H1 (cell line): ENCODE results near the gene NADK2. TPM values are rescaled to one million over a fixed set of nuclear protein-coding genes. Genes with fewer than 3 reads are reported as not detected.

Experiments
- CTCF ChIA-PET: fragments of 300-600 bp; sonication (Branson Sonifier 250); formaldehyde crosslinking; loops from one replicate; lab custom pipeline; 2021; ENCODE audit not compliant: partially characterized antibody; lab: Charles Lee
- POLR2A ChIA-PET: fragments of 300-600 bp; sonication (Branson Sonifier 250); formaldehyde crosslinking; loops from one replicate; lab custom pipeline; 2021; ENCODE audit warnings: inconsistent platforms; ENCODE audit not compliant: partially characterized antibody; lab: Charles Lee
- DNase-seq, 2 experiments: peaks; one replicate each; pipeline versions ENCODE4 v3.0.0 to v3.0.0-alpha.2; 2010 to 2022; ENCODE audit warnings: low spot score in 2 of 2, low read depth in 1 of 2, mixed read lengths in 1 of 2
- FAIRE-seq: peaks from 2 replicates; lab custom pipeline; 2011; peaks lifted over from hg19 to GRCh38; lab: Jason Lieb, UNC
- H2AFZ ChIP-seq: 2 replicates; pipeline ENCODE4 v1.8.1; 2012; ENCODE audit warnings: low read length, inconsistent platforms
- H2AK5ac ChIP-seq: 2 replicates; pipeline ENCODE4 v1.6.1; 2013; ENCODE audit warnings: low read depth, low read length
- H2BK120ac ChIP-seq: replicated peaks from 2 replicates; pipeline ENCODE3; 2013; ENCODE audit warnings: low read depth, low read length, inconsistent platforms
- H2BK12ac ChIP-seq: 2 replicates; pipeline ENCODE4 v1.6.1; 2013; ENCODE audit warnings: low read depth, low read length
- H2BK15ac ChIP-seq: 2 replicates; pipeline ENCODE4 v1.6.1; 2013; ENCODE audit warnings: low read length
- H2BK20ac ChIP-seq: 2 replicates; pipeline ENCODE4 v1.6.1; 2013; ENCODE audit warnings: low read length
- H2BK5ac ChIP-seq: 2 replicates; pipeline ENCODE4 v1.6.1; 2013; ENCODE audit warnings: low read depth, low read length
- H3K14ac ChIP-seq: 2 replicates; pipeline ENCODE4 v1.6.1; 2013; ENCODE audit warnings: inconsistent platforms; ENCODE audit not compliant: insufficient read length
- H3K18ac ChIP-seq: 2 replicates; pipeline ENCODE4 v1.6.1; 2013; ENCODE audit warnings: low read length; ENCODE audit errors: extremely low read depth
- H3K23ac ChIP-seq: 2 replicates; pipeline ENCODE4 v1.6.1; 2013; ENCODE audit warnings: inconsistent platforms; ENCODE audit not compliant: insufficient read length
- H3K23me2 ChIP-seq: 2 replicates; pipeline ENCODE4 v1.6.1; 2013; ENCODE audit warnings: low read depth, low read length
- H3K27ac ChIP-seq: 2 replicates; pipeline ENCODE4 v1.6.1; 2011; ENCODE audit warnings: low read depth, low read length, inconsistent platforms
- H3K27me3 ChIP-seq, 4 experiments: replicated peaks in 1 of 4; 1 replicate in 1 of 4; 2 replicates in 3 of 4; pipeline versions ENCODE4 v1.6.1 to v1.8.1; 2011 to 2013; ENCODE audit warnings: low read length in 3 of 4, mild to moderate bottlenecking in 3 of 4, inconsistent platforms in 2 of 4, mixed read lengths in 2 of 4, moderate library complexity in 1 of 4; ENCODE audit not compliant: control insufficient read depth in 3 of 4, insufficient read depth in 3 of 4; ENCODE audit errors: extremely low read depth in 1 of 4
- H3K36me3 ChIP-seq, 4 experiments: 2 replicates each; pipeline versions ENCODE4 v1.6.1 to v1.8.1; 2011 to 2013; ENCODE audit warnings: mild to moderate bottlenecking in 4 of 4, low read length in 3 of 4, moderate library complexity in 2 of 4, control low read depth in 1 of 4, inconsistent platforms in 1 of 4; ENCODE audit not compliant: insufficient read depth in 4 of 4, control insufficient read depth in 2 of 4
- H3K4ac ChIP-seq: replicated peaks from 2 replicates; pipeline ENCODE3; 2013; ENCODE audit warnings: low read length, low read depth, mixed read lengths, inconsistent platforms; ENCODE audit not compliant: insufficient read length
- H3K4me1 ChIP-seq, 4 experiments: replicated peaks in 1 of 4; 1 replicate in 1 of 4; 2 replicates in 3 of 4; pipeline versions ENCODE4 v1.6.1 to v1.8.1; 2011 to 2013; ENCODE audit warnings: low read length in 3 of 4, inconsistent platforms in 2 of 4, mixed read lengths in 1 of 4; ENCODE audit not compliant: insufficient read depth in 4 of 4, control insufficient read depth in 3 of 4
- H3K4me2 ChIP-seq, 2 experiments: 2 replicates each; pipeline versions ENCODE4 v1.6.1 to v1.8.1; 2011 to 2013; ENCODE audit warnings: low read depth in 2 of 2, low read length in 2 of 2, control low read depth in 1 of 2, inconsistent platforms in 1 of 2, mild to moderate bottlenecking in 1 of 2; ENCODE audit not compliant: insufficient read depth in 1 of 2
- H3K4me3 ChIP-seq, 4 experiments: fragments of 200-600, 300-600 bp in 1 of 4; sonication (generic), shearing (Covaris generic), sonication (Bioruptor Twin) in 1 of 4; 2 replicates each; pipeline versions ENCODE4 v1.5.1 to v1.8.1; 2011 to 2016; ENCODE audit warnings: low read length in 4 of 4, low read depth in 3 of 4, control low read depth in 2 of 4, inconsistent platforms in 2 of 4, mild to moderate bottlenecking in 2 of 4, mixed read lengths in 1 of 4, moderate library complexity in 1 of 4; ENCODE audit not compliant: insufficient read depth in 2 of 4; ENCODE audit errors: extremely low read depth in 1 of 4
- H3K56ac ChIP-seq: replicated peaks from 2 replicates; pipeline ENCODE3; 2013; ENCODE audit warnings: low read depth, mild to moderate bottlenecking, mixed read lengths, low read length, inconsistent platforms; ENCODE audit not compliant: insufficient read length
- H3K79me1 ChIP-seq: 2 replicates; pipeline ENCODE4 v1.6.1; 2013; ENCODE audit warnings: low read depth, low read length, control low read depth
- H3K79me2 ChIP-seq, 2 experiments: 2 replicates each; pipeline versions ENCODE4 v1.6.1 to v1.8.1; 2012 to 2013; ENCODE audit warnings: low read length in 2 of 2, mild to moderate bottlenecking in 2 of 2, inconsistent platforms in 1 of 2; ENCODE audit not compliant: insufficient read depth in 2 of 2, control insufficient read depth in 1 of 2
- H3K9ac ChIP-seq, 4 experiments: replicated peaks in 1 of 4; 1 replicate in 1 of 4; 2 replicates in 3 of 4; pipeline versions ENCODE4 v1.6.1 to v1.8.1; 2011 to 2013; ENCODE audit warnings: low read depth in 3 of 4, low read length in 3 of 4, control low read depth in 2 of 4, mild to moderate bottlenecking in 2 of 4, moderate library complexity in 2 of 4, inconsistent platforms in 1 of 4; ENCODE audit errors: extremely low read depth in 1 of 4
- H3K9me3 ChIP-seq, 2 experiments: 2 replicates each; pipeline versions ENCODE4 v1.6.1 to v1.8.1; 2012 to 2013; ENCODE audit warnings: mild to moderate bottlenecking in 2 of 2, moderate library complexity in 2 of 2, control low read depth in 1 of 2, inconsistent platforms in 1 of 2, low read depth in 1 of 2, low read length in 1 of 2, mixed read lengths in 1 of 2; ENCODE audit not compliant: insufficient read depth in 2 of 2
- H4K20me1 ChIP-seq, 2 experiments: replicated peaks in 1 of 2; 2 replicates each; pipeline versions ENCODE3 to v1.8.1; 2011 to 2013; ENCODE audit warnings: inconsistent platforms in 2 of 2, low read length in 2 of 2, mild to moderate bottlenecking in 1 of 2; ENCODE audit not compliant: insufficient read depth in 2 of 2, control insufficient read depth in 1 of 2
- H4K5ac ChIP-seq: 2 replicates; pipeline ENCODE4 v1.6.1; 2013; ENCODE audit warnings: low read length, low read depth, mixed read lengths, inconsistent platforms; ENCODE audit not compliant: insufficient read length
- H4K8ac ChIP-seq: 2 replicates; pipeline ENCODE4 v1.8.0; 2013; ENCODE audit warnings: mild to moderate bottlenecking, moderate library complexity, low read length, inconsistent platforms; ENCODE audit not compliant: insufficient read depth; ENCODE audit errors: extremely low read depth
- H4K91ac ChIP-seq: replicated peaks from 2 replicates; pipeline ENCODE3; 2013; ENCODE audit warnings: low read length, mixed read lengths, inconsistent platforms; ENCODE audit not compliant: insufficient read length
- BACH1 ChIP-seq: IDR thresholded peaks from 2 replicates; pipeline ENCODE4 v1.6.1; 2012; ENCODE audit warnings: low read length, improper control_type of control experiment
- BCL11A ChIP-seq, 2 experiments: IDR thresholded peaks; one replicate each; pipeline ENCODE4 v1.6.1; 2011; ENCODE audit warnings: low read depth in 2 of 2, low read length in 2 of 2, mild to moderate bottlenecking in 2 of 2
- CEBPB ChIP-seq: IDR thresholded peaks from 2 replicates; pipeline ENCODE4 v1.6.1; 2012; ENCODE audit warnings: low read depth, low read length
- CHD2 ChIP-seq: IDR thresholded peaks from 2 replicates; pipeline ENCODE4 v1.6.1; 2012; ENCODE audit warnings: low read length, improper control_type of control experiment
- CREB1 ChIP-seq: IDR thresholded peaks from 2 replicates; pipeline ENCODE4 v1.6.1; 2012; ENCODE audit warnings: inconsistent platforms
- EZH2 ChIP-seq: fragments of 200-600 bp; sonication (generic); IDR thresholded peaks from 2 replicates; pipeline ENCODE4 v1.7.1; 2012; ENCODE audit warnings: low read depth, mild to moderate bottlenecking, moderate library complexity, low read length, inconsistent platforms; ENCODE audit not compliant: severe bottlenecking
- GABPA ChIP-seq: IDR thresholded peaks from 2 replicates; pipeline ENCODE4 v1.6.1; 2011; ENCODE audit warnings: mild to moderate bottlenecking, low read length, moderate library complexity, borderline replicate concordance; ENCODE audit not compliant: insufficient read depth
- HDAC2 ChIP-seq, 2 experiments: fragments of 300-600 bp in 1 of 2; sonication (generic) in 1 of 2; IDR thresholded peaks; 2 replicates each; pipeline ENCODE4 v1.6.1; 2011 to 2012; ENCODE audit warnings: low read depth in 2 of 2, low read length in 2 of 2, mild to moderate bottlenecking in 2 of 2, moderate library complexity in 2 of 2, borderline replicate concordance in 1 of 2, inconsistent platforms in 1 of 2
- POLR2AphosphoS5 ChIP-seq: IDR thresholded peaks from 2 replicates; pipeline ENCODE4 v1.6.1; 2011; ENCODE audit warnings: low read depth, low read length
- RBBP5 ChIP-seq: IDR thresholded peaks from 2 replicates; pipeline ENCODE4 v1.7.1; 2012; ENCODE audit warnings: low read depth, mild to moderate bottlenecking, inconsistent platforms, low read length, moderate library complexity, borderline replicate concordance
- SAP30 ChIP-seq: fragments of 300-600 bp; sonication (generic); IDR thresholded peaks from 2 replicates; pipeline ENCODE4 v1.7.1; 2012; ENCODE audit warnings: low read length, moderate library complexity, mild to moderate bottlenecking, inconsistent platforms; ENCODE audit not compliant: insufficient read depth, insufficient replicate concordance
- SP2 ChIP-seq: IDR thresholded peaks from 2 replicates; pipeline ENCODE4 v1.6.1; 2012; ENCODE audit warnings: mild to moderate bottlenecking, low read length, inconsistent platforms
- SP4 ChIP-seq: IDR thresholded peaks from 2 replicates; pipeline ENCODE4 v1.6.1; 2012; ENCODE audit warnings: low read length, inconsistent platforms
- TCF12 ChIP-seq: IDR thresholded peaks from 2 replicates; pipeline ENCODE4 v1.6.1; 2011; ENCODE audit warnings: low read depth, mild to moderate bottlenecking, low read length
- ZNF274 ChIP-seq: IDR thresholded peaks from 2 replicates; pipeline ENCODE4 v1.7.0; 2012; ENCODE audit warnings: low read length, borderline replicate concordance; ENCODE audit errors: extremely low read depth
- polyA plus RNA-seq, 7 experiments: library from polyadenylated mRNA; depleted of rRNA in 3 of 7; stranded (reverse) in 5 of 7; unstranded in 2 of 7; fragments of >200 nt in 5 of 7; fragments of 200-250 nt in 2 of 7; gene quantifications; 1 replicate in 5 of 7; 2 replicates in 1 of 7; 4 replicates in 1 of 7; pipeline versions ENCODE4 v1.2.1 to v1.2.3, GENCODE V29; 2011 to 2013; ENCODE audit warnings: missing spikeins in 2 of 7, mixed read lengths in 2 of 7
- total RNA-seq: library from RNA; stranded (reverse); fragmentation: NEBNext Ultra II Directional; extraction: Animal tissue kit (Norgen Biotek cat#: 25700); gene quantifications from 2 replicates; pipeline ENCODE4 v1.2.1, GENCODE V29; 2021
- TF ChIP-seq, protein P1 (sequence below): IDR thresholded peaks from 2 replicates; pipeline ENCODE4 v1.6.1; 2012; ENCODE audit warnings: inconsistent platforms

The NADK2 gene
- total and polyA plus RNA-seq, 2 of the 8 experiments (the other 6 are each of a cell fraction or from before 2014, with no cell fraction given), result 3.4 to 16.1 TPM

- Histone ChIP-seq H3K56ac (no peak overlapping the region), H2BK12ac (no peak overlapping the region), H3K23ac (no peak overlapping the region), H3K36me3 (no peaks in the 10 kb centered on the region), H2BK120ac (no peak overlapping the region), H2AK5ac (no peak overlapping the region), H3K14ac (no peak overlapping the region), H4K91ac (no peak overlapping the region), H3K18ac (no peak overlapping the region), H3K79me2 (no peaks in the 10 kb centered on the region), H3K4ac (no peak overlapping the region), H3K9ac (peak overlapping the region in 1 of 4 experiments; percentile 34; a peak in 1 of 7 replicates), H3K27ac (no peak overlapping the region), H3K4me3 (no peak overlapping the region), H2AFZ (no peak overlapping the region), H3K9me3 (no peaks in the 10 kb centered on the region), H3K4me1 (peaks cover 0 to 4% (median 0%) of the 10 kb centered on the region in 4 experiments; a peak in 1 of 7 replicates), H3K79me1 (no peaks in the 10 kb centered on the region), H3K23me2 (no peaks in the 10 kb centered on the region), H3K27me3 (no peaks in the 10 kb centered on the region; a peak in 1 of 7 replicates), H3K4me2 (no peak overlapping the region), H2BK5ac (no peak overlapping the region), H4K20me1 (no peaks in the 10 kb centered on the region), H4K8ac (no peak overlapping the region), H4K5ac (no peak overlapping the region), H2BK15ac (no peak overlapping the region), H2BK20ac (no peak overlapping the region)
- POLR2A ChIA-PET, result no interaction called here
- FAIRE-seq, result no peak
- CTCF ChIA-PET, result interaction anchor here (7.2 kb wide), 1 partner anchor 12 kb away, joined by 46 read pairs; no protein-coding TSS in a partner anchor
- no peak for DNase-seq
- TF ChIP-seq ZNF274 (no peak), TCF12 (no peak), SAP30 (no peak), HDAC2 (IDR thresholded peaks at IDR 0.05; ENCODE audit: borderline replicate concordance in 1 of 2, low read depth in 2 of 2, low read length in 2 of 2) (no peak), BACH1 (no peak), CREB1 (no peak), RBBP5 (no peak), SP4 (no peak), EZH2 (no peak), SP2 (no peak), GABPA (no peak), CEBPB (no peak), POLR2AphosphoS5 (no peak), CHD2 (no peak), BCL11A (IDR thresholded peaks at IDR 0.05; ENCODE audit: low read depth in 2 of 2, low read length in 2 of 2) (no peak)
- TF ChIP-seq, protein P1, sequence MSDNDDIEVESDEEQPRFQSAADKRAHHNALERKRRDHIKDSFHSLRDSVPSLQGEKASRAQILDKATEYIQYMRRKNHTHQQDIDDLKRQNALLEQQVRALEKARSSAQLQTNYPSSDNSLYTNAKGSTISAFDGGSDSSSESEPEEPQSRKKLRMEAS, result no peak
Observed at GRCh38 chr5:36276864-36277263, 35.1 kb upstream of the NADK2 start.
